Lower lobe of right lung (tissue), 2 donors: ENCODE measurements around the gene MAGI2. TPM values are rescaled to one million over a fixed set of nuclear protein-coding genes. Genes with fewer than 3 reads are reported as not detected.

ENCODE experiments used
- ATAC-seq, 2 donors: fragments of 200-7000 bp; cut with Tn5 transposase; one replicate each; pipeline ENCODE4 v1.9.1; 2020 to 2022; ENCODE audit warnings: mild to moderate bottlenecking in 2 of 2, moderate library complexity in 2 of 2
- DNase-seq: peaks from one replicate; pipeline ENCODE4 v3.0.0-alpha.2; 2020
- H3K27ac ChIP-seq: fragments of 200-600 bp; one replicate; pipeline ENCODE4 v1.8.0; 2022
- H3K27me3 ChIP-seq: fragments of 200-600 bp; one replicate; pipeline ENCODE4 v1.8.0; 2022; ENCODE audit warnings: low read depth
- H3K36me3 ChIP-seq: fragments of 200-600 bp; one replicate; pipeline ENCODE4 v1.8.0; 2022; ENCODE audit warnings: mild to moderate bottlenecking
- H3K4me1 ChIP-seq: fragments of 200-600 bp; one replicate; pipeline ENCODE4 v1.8.0; 2022
- H3K4me3 ChIP-seq: fragments of 200-600 bp; one replicate; pipeline ENCODE4 v1.8.0; 2022; ENCODE audit warnings: mild to moderate bottlenecking
- H3K9me3 ChIP-seq: fragments of 200-600 bp; one replicate; pipeline ENCODE4 v1.8.0; 2022
- CTCF ChIP-seq: fragments of 200-600 bp; IDR thresholded peaks from one replicate; pipeline ENCODE4 v1.8.0; 2022; ENCODE audit warnings: antibody characterized with exemption, mild to moderate bottlenecking
- intact Hi-C: fragments of 100-400 bp; cut with DNase I; formaldehyde crosslinking; loops from one replicate; pipeline ENCODE4 v1.11.0; 2022
- total RNA-seq: library from RNA; stranded (reverse); fragmentation: NEBNext Ultra II Directional; extraction: Animal tissue kit (Norgen Biotek cat#: 25700); gene quantifications from one replicate; pipeline ENCODE4 v1.2.1, GENCODE V29; 2021
- donor health status: DM: no; HTN: yes; CAD: no; lungs with severe emphysema.

The MAGI2 gene
- total RNA-seq, 1 donor from 2014 or later, result 15.3 TPM

GRCh38 chr7:78568690-78569089 lies 884.8 kb downstream of the MAGI2 start:
- intact Hi-C loops, result no loop called here
- no peak for TF ChIP-seq CTCF
- H3K36me3 ChIP-seq, result no peaks in the 10 kb centered on the region
- no peaks in the 10 kb centered on the region for H3K27me3 ChIP-seq
- no peak overlapping the region for H3K4me3 ChIP-seq
- H3K27ac ChIP-seq, result no peak overlapping the region
- DNase-seq (no peak), ATAC-seq (no peak)
- no peaks in the 10 kb centered on the region for H3K4me1 ChIP-seq
- no peaks in the 10 kb centered on the region for H3K9me3 ChIP-seq

GRCh38 chr7:78567836-78568235 lies 885.6 kb downstream of the MAGI2 start:
- Histone ChIP-seq H3K36me3 (no peaks in the 10 kb centered on the region), H3K4me3 (no peak overlapping the region), H3K27ac (no peak overlapping the region), H3K9me3 (no peaks in the 10 kb centered on the region), H3K27me3 (no peaks in the 10 kb centered on the region), H3K4me1 (no peaks in the 10 kb centered on the region)
- no peak for DNase-seq
- ATAC-seq, result no peak
- TF ChIP-seq CTCF, result no peak
- intact Hi-C loops, result no loop called here

- Histone ChIP-seq H3K27me3 (no peaks in the 10 kb centered on the region), H3K36me3 (no peaks in the 10 kb centered on the region), H3K4me1 (no peaks in the 10 kb centered on the region), H3K27ac (no peak overlapping the region), H3K4me3 (no peak overlapping the region), H3K9me3 (no peaks in the 10 kb centered on the region)
- DNase-seq, result no peak
- no peak for TF ChIP-seq CTCF
- intact Hi-C loops, result no loop called here
- no peak for ATAC-seq
Measured at GRCh38 chr7:78565784-78566183, 887.7 kb downstream of the MAGI2 start.

- H3K4me3 ChIP-seq, result no peak overlapping the region
- H3K27ac ChIP-seq, result no peak overlapping the region
- no peaks in the 10 kb centered on the region for H3K27me3 ChIP-seq
- no peak for ATAC-seq
- no peaks in the 10 kb centered on the region for H3K36me3 ChIP-seq
- TF ChIP-seq CTCF, result no peak
- intact Hi-C loops, result no loop called here
- no peak for DNase-seq
- H3K4me1 ChIP-seq, result no peaks in the 10 kb centered on the region
- no peaks in the 10 kb centered on the region for H3K9me3 ChIP-seq
Measured at GRCh38 chr7:78563191-78563590, 890.3 kb downstream of the MAGI2 start.

- intact Hi-C loops, result no loop called here
- Histone ChIP-seq H3K27ac (no peak overlapping the region), H3K36me3 (no peaks in the 10 kb centered on the region), H3K4me1 (no peaks in the 10 kb centered on the region), H3K9me3 (no peaks in the 10 kb centered on the region), H3K4me3 (no peak overlapping the region), H3K27me3 (no peaks in the 10 kb centered on the region)
- ATAC-seq (no peak), DNase-seq (no peak)
- no peak for TF ChIP-seq CTCF
Measured at GRCh38 chr7:78562191-78562590, 891.3 kb downstream of the MAGI2 start.

- no peaks in the 10 kb centered on the region for H3K9me3 ChIP-seq
- no peaks in the 10 kb centered on the region for H3K4me1 ChIP-seq
- H3K4me3 ChIP-seq, result no peak overlapping the region
- intact Hi-C loops, result no loop called here
- H3K36me3 ChIP-seq, result no peaks in the 10 kb centered on the region
- no peak for TF ChIP-seq CTCF
- no peak for ATAC-seq
- no peak for DNase-seq
- H3K27ac ChIP-seq, result no peak overlapping the region
- H3K27me3 ChIP-seq, result no peaks in the 10 kb centered on the region
Measured at GRCh38 chr7:78558566-78558965, 894.9 kb downstream of the MAGI2 start.
